KMS-11 (cell line): ENCODE measurements around the gene PKN1.

Experiments used
- H2AFZ ChIP-seq: fragments of 200-600 bp; sonication (generic); 2 replicates; pipeline ENCODE4 v1.6.1; 2016; ENCODE audit warnings: antibody characterized with exemption, mixed run types, low read depth
- H3K27ac ChIP-seq: fragments of 200-600 bp; sonication (generic); 2 replicates; pipeline ENCODE4 v1.6.1; 2016; ENCODE audit warnings: mild to moderate bottlenecking, mixed run types
- H3K27me3 ChIP-seq: fragments of 200-600 bp; sonication (generic); 2 replicates; pipeline ENCODE4 v1.6.1; 2017; ENCODE audit warnings: mild to moderate bottlenecking, low read depth, mixed run types, moderate library complexity; ENCODE audit not compliant: insufficient read depth
- H3K36me3 ChIP-seq: fragments of 200-600 bp; sonication (generic); 2 replicates; pipeline ENCODE4 v1.6.1; 2017; ENCODE audit warnings: mild to moderate bottlenecking, mixed run types; ENCODE audit not compliant: insufficient read depth
- H3K4me1 ChIP-seq: fragments of 200-600 bp; sonication (generic); 2 replicates; pipeline ENCODE4 v1.6.1; 2016; ENCODE audit warnings: mild to moderate bottlenecking, low read depth, mixed run types; ENCODE audit not compliant: poor library complexity, severe bottlenecking
- H3K4me2 ChIP-seq: fragments of 200-600 bp; sonication (generic); 2 replicates; pipeline ENCODE4 v1.7.0; 2016; ENCODE audit warnings: mild to moderate bottlenecking, mixed run types
- H3K4me3 ChIP-seq: fragments of 200-600 bp; sonication (generic); IDR thresholded peaks from 2 replicates; pipeline ENCODE4 v1.6.1; 2017; ENCODE audit warnings: low read depth, low read length, mixed read lengths; ENCODE audit not compliant: insufficient read depth
- H3K79me2 ChIP-seq: fragments of 200-600 bp; sonication (generic); 2 replicates; pipeline ENCODE4 v1.6.1; 2016; ENCODE audit warnings: low read depth, mixed run types; ENCODE audit not compliant: insufficient read depth
- H3K9ac ChIP-seq: fragments of 200-600 bp; sonication (generic); 2 replicates; pipeline ENCODE4 v1.6.1; 2016; ENCODE audit warnings: mild to moderate bottlenecking, mixed run types
- H4K20me1 ChIP-seq: fragments of 200-600 bp; sonication (generic); 2 replicates; pipeline ENCODE4 v1.6.1; 2016; ENCODE audit warnings: mild to moderate bottlenecking, mixed run types; ENCODE audit not compliant: insufficient read depth
- CTCF ChIP-seq: fragments of 200-600 bp; sonication (generic); conservative IDR thresholded peaks from 2 replicates; pipeline ENCODE4 v1.6.1; 2017; ENCODE audit warnings: low read depth, mild to moderate bottlenecking, antibody characterized with exemption, low read length, moderate library complexity, mixed read lengths

PKN1 gene

GRCh38 chr19:14442891-14443631, 10.0 kb downstream of the PKN1 start:
- no peak overlapping the region for H3K4me2 ChIP-seq
- no peaks in the 10 kb centered on the region for H3K27me3 ChIP-seq
- H3K9ac ChIP-seq = no peak overlapping the region
- no peak overlapping the region for H2AFZ ChIP-seq
- no peak for TF ChIP-seq CTCF
- H4K20me1 ChIP-seq = no peaks in the 10 kb centered on the region
- no peak overlapping the region for H3K4me3 ChIP-seq
- H3K36me3 ChIP-seq = no peaks in the 10 kb centered on the region
- no peaks in the 10 kb centered on the region for H3K4me1 ChIP-seq
- H3K27ac ChIP-seq = no peak overlapping the region
- H3K79me2 ChIP-seq = no peaks in the 10 kb centered on the region

- TF ChIP-seq CTCF = no peak
- Histone ChIP-seq H2AFZ (no peak overlapping the region), H3K4me2 (no peak overlapping the region), H3K27ac (no peak overlapping the region), H3K4me1 (no peaks in the 10 kb centered on the region), H4K20me1 (no peaks in the 10 kb centered on the region), H3K79me2 (no peaks in the 10 kb centered on the region), H3K4me3 (no peak overlapping the region), H3K36me3 (no peaks in the 10 kb centered on the region), H3K9ac (no peak overlapping the region), H3K27me3 (no peaks in the 10 kb centered on the region)
Measured at GRCh38 chr19:14443632-14444216, 10.6 kb downstream of the PKN1 start.

- no peaks in the 10 kb centered on the region for H3K79me2 ChIP-seq
- no peak overlapping the region for H3K4me3 ChIP-seq
- H3K4me1 ChIP-seq = no peaks in the 10 kb centered on the region
- no peaks in the 10 kb centered on the region for H3K27me3 ChIP-seq
- no peak overlapping the region for H3K4me2 ChIP-seq
- no peaks in the 10 kb centered on the region for H3K36me3 ChIP-seq
- no peaks in the 10 kb centered on the region for H4K20me1 ChIP-seq
- H3K9ac ChIP-seq = no peak overlapping the region
- H3K27ac ChIP-seq = no peak overlapping the region
- no peak overlapping the region for H2AFZ ChIP-seq
- no peak for TF ChIP-seq CTCF
Measured at GRCh38 chr19:14446336-14447036, 13.4 kb downstream of the PKN1 start.

DNA sequence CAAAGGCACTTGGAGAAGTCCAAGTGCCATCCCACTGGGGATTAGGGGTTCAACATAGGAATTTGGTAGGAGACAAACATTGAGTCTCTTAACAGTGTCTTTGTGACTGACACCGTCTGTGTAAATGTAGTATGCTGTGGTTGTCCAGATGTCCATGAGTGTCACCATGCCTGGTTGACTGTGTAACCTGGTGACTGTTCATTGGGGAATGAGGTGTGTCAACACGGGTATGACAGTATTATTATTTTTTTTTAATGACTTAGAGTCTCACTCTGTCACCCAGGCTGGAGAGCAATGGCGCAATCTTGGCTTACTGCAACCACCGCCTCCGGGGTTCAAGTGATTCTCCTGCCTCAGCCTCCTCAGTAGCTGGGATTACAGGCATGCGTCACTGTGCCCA, 16.2 kb downstream of the PKN1 start:
- Histone ChIP-seq H3K79me2 (no peaks in the 10 kb centered on the region), H2AFZ (no peak overlapping the region), H3K4me2 (no peak overlapping the region), H4K20me1 (no peaks in the 10 kb centered on the region), H3K27me3 (no peaks in the 10 kb centered on the region), H3K4me1 (no peaks in the 10 kb centered on the region), H3K27ac (no peak overlapping the region), H3K36me3 (no peaks in the 10 kb centered on the region), H3K4me3 (no peak overlapping the region), H3K9ac (no peak overlapping the region)
- TF ChIP-seq CTCF = no peak
